Immature natural killer cell (primary cell): ENCODE results near the gene IFNLR1. TPM values are rescaled to one million over a fixed set of nuclear protein-coding genes. Genes with fewer than 3 reads are reported as not detected.

Experiments used
- DNase-seq, 3 donors: peaks; one replicate each; pipeline ENCODE4 v3.0.0; 2022; ENCODE audit warnings: mixed read lengths in 1 of 3
- H3K27ac Mint-ChIP-seq, 6 donors: one replicate each; pipeline ENCODE4 v1.8.0; 2020; ENCODE audit warnings: mixed read lengths in 6 of 6, mild to moderate bottlenecking in 5 of 6, inconsistent platforms in 4 of 6, moderate library complexity in 3 of 6
- H3K27me3 Mint-ChIP-seq, 3 donors: one replicate each; pipeline ENCODE4 v1.8.0; 2020 to 2021; ENCODE audit warnings: low read depth in 3 of 3, mild to moderate bottlenecking in 3 of 3, mixed read lengths in 3 of 3, moderate library complexity in 3 of 3, inconsistent platforms in 1 of 3
- H3K36me3 Mint-ChIP-seq, 3 donors: one replicate each; pipeline ENCODE4 v1.8.0; 2020; ENCODE audit warnings: mixed read lengths in 3 of 3, inconsistent platforms in 2 of 3, mild to moderate bottlenecking in 2 of 3
- H3K4me1 Mint-ChIP-seq, 2 donors: one replicate each; pipeline ENCODE4 v1.8.0; 2020; ENCODE audit warnings: inconsistent platforms in 2 of 2, mild to moderate bottlenecking in 2 of 2, mixed read lengths in 2 of 2, moderate library complexity in 1 of 2
- H3K4me3 Mint-ChIP-seq, 5 donors: one replicate each; pipeline ENCODE4 v1.8.0; 2020; ENCODE audit warnings: mild to moderate bottlenecking in 5 of 5, mixed read lengths in 5 of 5, inconsistent platforms in 3 of 5, moderate library complexity in 3 of 5
- H3K9me3 Mint-ChIP-seq, 6 donors: one replicate each; pipeline ENCODE4 v1.8.0; 2020; ENCODE audit warnings: mild to moderate bottlenecking in 6 of 6, mixed read lengths in 6 of 6, inconsistent platforms in 4 of 6, moderate library complexity in 3 of 6
- polyA plus RNA-seq, 3 donors: library from polyadenylated mRNA; unstranded; fragments of 300-500 nt; fragmentation: Illumina TruSeq; gene quantifications; one replicate each; pipeline ENCODE4 v1.2.3, GENCODE V29; 2021

IFNLR1 gene
- polyA plus RNA-seq, 3 donors from 2014 or later: 0.42 TPM; not detected in 2

- no peaks in the 10 kb centered on the region for H3K9me3 Mint-ChIP-seq
- H3K36me3 Mint-ChIP-seq: no peaks in the 10 kb centered on the region
- peaks cover 0 to 4% of the 10 kb centered on the region in 2 donors for H3K4me1 Mint-ChIP-seq
- peaks cover 2 to 10% (median 4%) of the 10 kb centered on the region in 3 donors for H3K27me3 Mint-ChIP-seq
- DNase-seq: peak; percentile 7 to 43 (median 11)
- no peak overlapping the region for H3K4me3 Mint-ChIP-seq
- H3K27ac Mint-ChIP-seq: no peak overlapping the region
Observed at GRCh38 chr1:24201941-24202440, 14.9 kb upstream of the IFNLR1 start.

- peak; percentile 56 to 74 (median 64) for DNase-seq
- no peaks in the 10 kb centered on the region for H3K36me3 Mint-ChIP-seq
- no peak overlapping the region for H3K27ac Mint-ChIP-seq
- H3K4me1 Mint-ChIP-seq: peaks cover 0 to 4% of the 10 kb centered on the region in 2 donors
- no peak overlapping the region for H3K4me3 Mint-ChIP-seq
- H3K9me3 Mint-ChIP-seq: no peaks in the 10 kb centered on the region
- H3K27me3 Mint-ChIP-seq: peaks cover 0 to 8% (median 4%) of the 10 kb centered on the region in 3 donors
Observed at GRCh38 chr1:24199291-24199900, 12.3 kb upstream of the IFNLR1 start.

- Mint-ChIP-seq H3K36me3 (no peaks in the 10 kb centered on the region), H3K9me3 (no peaks in the 10 kb centered on the region), H3K27ac (no peak overlapping the region), H3K27me3 (peaks cover 3 to 8% (median 4%) of the 10 kb centered on the region in 3 donors), H3K4me3 (no peak overlapping the region), H3K4me1 (peaks cover 0 to 4% of the 10 kb centered on the region in 2 donors)
- no peak for DNase-seq
Observed at GRCh38 chr1:24198766-24199165, 11.7 kb upstream of the IFNLR1 start.

- no peaks in the 10 kb centered on the region for H3K36me3 Mint-ChIP-seq
- no peak overlapping the region for H3K4me3 Mint-ChIP-seq
- peaks cover 0 to 4% of the 10 kb centered on the region in 2 donors for H3K4me1 Mint-ChIP-seq
- H3K27me3 Mint-ChIP-seq: peaks cover 8 to 14% (median 8%) of the 10 kb centered on the region in 3 donors
- H3K27ac Mint-ChIP-seq: no peak overlapping the region
- DNase-seq: no peak
- peaks cover 0 to 2% (median 0%) of the 10 kb centered on the region in 6 donors for H3K9me3 Mint-ChIP-seq
Observed at GRCh38 chr1:24195874-24196273, 8.8 kb upstream of the IFNLR1 start.

GRCh38 chr1:24195136-24195535 lies 8.0 kb upstream of the IFNLR1 start:
- DNase-seq: no peak
- H3K9me3 Mint-ChIP-seq: peaks cover 0 to 2% (median 0%) of the 10 kb centered on the region in 6 donors
- peaks cover 4 to 10% (median 8%) of the 10 kb centered on the region in 3 donors for H3K27me3 Mint-ChIP-seq
- peaks cover 4% of the 10 kb centered on the region in 2 donors for H3K4me1 Mint-ChIP-seq
- H3K4me3 Mint-ChIP-seq: no peak overlapping the region
- H3K27ac Mint-ChIP-seq: no peak overlapping the region
- no peaks in the 10 kb centered on the region for H3K36me3 Mint-ChIP-seq

- Mint-ChIP-seq H3K36me3 (no peaks in the 10 kb centered on the region), H3K4me3 (no peak overlapping the region), H3K4me1 (peaks cover 6 to 14% of the 10 kb centered on the region in 2 donors), H3K27me3 (peaks cover 8 to 18% (median 13%) of the 10 kb centered on the region in 3 donors), H3K9me3 (peaks cover 0 to 2% (median 0%) of the 10 kb centered on the region in 6 donors), H3K27ac (peak overlapping the region in 1 of 6 donors; percentile 58)
- no peak for DNase-seq
Observed at GRCh38 chr1:24193046-24193445, 6.0 kb upstream of the IFNLR1 start.

GRCh38 chr1:24191860-24192259 lies 4.8 kb upstream of the IFNLR1 start:
- Mint-ChIP-seq H3K9me3 (peaks cover 0 to 2% (median 0%) of the 10 kb centered on the region in 6 donors), H3K27ac (peak overlapping the region in 2 of 6 donors; percentile 83 to 85), H3K36me3 (no peaks in the 10 kb centered on the region), H3K4me1 (peaks cover 10 to 20% of the 10 kb centered on the region in 2 donors), H3K4me3 (peak overlapping the region in 1 of 5 donors; percentile 68), H3K27me3 (peaks cover 11 to 18% (median 16%) of the 10 kb centered on the region in 3 donors)
- DNase-seq: peak in 1 of 3 donors; percentile 25

GRCh38 chr1:24190983-24191461 lies 3.9 kb upstream of the IFNLR1 start:
- Mint-ChIP-seq H3K27me3 (peaks cover 12 to 20% (median 20%) of the 10 kb centered on the region in 3 donors), H3K27ac (peak overlapping the region in 3 of 6 donors; percentile 2 to 85 (median 83)), H3K36me3 (no peaks in the 10 kb centered on the region), H3K4me3 (peak overlapping the region in 1 of 5 donors; percentile 89), H3K9me3 (peaks cover 0 to 2% (median 0%) of the 10 kb centered on the region in 6 donors), H3K4me1 (peaks cover 13 to 27% of the 10 kb centered on the region in 2 donors)
- DNase-seq: no peak

GRCh38 chr1:24189528-24189927 lies 2.4 kb upstream of the IFNLR1 start:
- Mint-ChIP-seq H3K27me3 (peaks cover 11 to 24% (median 20%) of the 10 kb centered on the region in 3 donors), H3K36me3 (no peaks in the 10 kb centered on the region), H3K4me1 (peaks cover 13 to 27% of the 10 kb centered on the region in 2 donors), H3K9me3 (peaks cover 0 to 2% (median 0%) of the 10 kb centered on the region in 6 donors), H3K4me3 (peak overlapping the region in 4 of 5 donors; percentile 15 to 89 (median 29)), H3K27ac (peak overlapping the region in 2 of 6 donors; percentile 83 to 92)
- peak in 1 of 3 donors; percentile 44 for DNase-seq

- Mint-ChIP-seq H3K4me1 (peaks cover 13 to 27% of the 10 kb centered on the region in 2 donors), H3K36me3 (no peaks in the 10 kb centered on the region), H3K27ac (peak overlapping the region in 2 of 6 donors; percentile 87 to 91), H3K9me3 (peaks cover 0 to 1% (median 0%) of the 10 kb centered on the region in 6 donors), H3K4me3 (peak overlapping the region; percentile 53 to 89 (median 63)), H3K27me3 (peaks cover 10 to 16% (median 13%) of the 10 kb centered on the region in 3 donors)
- no peak for DNase-seq
Observed at GRCh38 chr1:24186711-24186992, 437 bp downstream of the IFNLR1 start.

- peaks cover 13 to 27% of the 10 kb centered on the region in 2 donors for H3K4me1 Mint-ChIP-seq
- H3K9me3 Mint-ChIP-seq: peaks cover 0 to 1% (median 0%) of the 10 kb centered on the region in 6 donors
- H3K36me3 Mint-ChIP-seq: no peaks in the 10 kb centered on the region
Observed at GRCh38 chr1:24186031-24186710, 918 bp downstream of the IFNLR1 start.

GRCh38 chr1:24185076-24185475 lies 2.0 kb downstream of the IFNLR1 start:
- Mint-ChIP-seq H3K9me3 (peaks cover 0 to 1% (median 0%) of the 10 kb centered on the region in 6 donors), H3K4me3 (no peak overlapping the region), H3K4me1 (peaks cover 13 to 23% of the 10 kb centered on the region in 2 donors), H3K27ac (no peak overlapping the region), H3K36me3 (no peaks in the 10 kb centered on the region), H3K27me3 (peaks cover 12 to 16% (median 12%) of the 10 kb centered on the region in 3 donors)
- DNase-seq: no peak

More at GRCh38 chr1:24186031-24186710, 918 bp downstream of the IFNLR1 start:
- Mint-ChIP-seq H3K4me3 (peak overlapping the region; percentile 53 to 89 (median 63)), H3K27ac (peak overlapping the region in 2 of 6 donors; percentile 87 to 91), H3K27me3 (peaks cover 12 to 16% (median 12%) of the 10 kb centered on the region in 3 donors)
- no peak for DNase-seq

GRCh38 chr1:24182061-24182460 lies 5.0 kb downstream of the IFNLR1 start:
- DNase-seq: no peak
- peaks cover 0 to 1% (median 0%) of the 10 kb centered on the region in 6 donors for H3K9me3 Mint-ChIP-seq
- peaks cover 3 to 7% of the 10 kb centered on the region in 2 donors for H3K4me1 Mint-ChIP-seq
- H3K27ac Mint-ChIP-seq: no peak overlapping the region
- no peak overlapping the region for H3K4me3 Mint-ChIP-seq
- no peaks in the 10 kb centered on the region for H3K36me3 Mint-ChIP-seq
- peaks cover 4 to 8% (median 5%) of the 10 kb centered on the region in 3 donors for H3K27me3 Mint-ChIP-seq
